Neural progenitor cell (in vitro differentiated cells): ENCODE data around the gene UBE3D. TPM values are rescaled to one million over a fixed set of nuclear protein-coding genes. Genes with fewer than 3 reads are reported as not detected.
A peak's percentile ranks its signal among the peaks of the same experiment; 100 is the strongest.

ENCODE experiments used
- DNase-seq: peaks from one replicate; pipeline ENCODE4 v3.0.0-alpha.2; 2016; ENCODE audit warnings: low spot score
- H2AFZ ChIP-seq: fragments of 200-600 bp; sonication (generic); replicated peaks from 2 replicates; pipeline ENCODE4 v1.6.1; 2016; ENCODE audit warnings: antibody characterized with exemption
- H3F3A ChIP-seq: fragments of 200-600 bp; sonication (generic); 2 replicates; pipeline ENCODE4 v1.6.1; 2016; ENCODE audit warnings: antibody characterized with exemption, low read depth
- H3K27ac ChIP-seq: fragments of 200-600 bp; sonication (generic); 2 replicates; pipeline ENCODE4 v1.5.1; 2016; ENCODE audit warnings: mild to moderate bottlenecking
- H3K27me3 ChIP-seq: fragments of 200-600 bp; sonication (generic); 2 replicates; pipeline ENCODE4 v1.6.1; 2016; ENCODE audit warnings: mild to moderate bottlenecking, moderate library complexity
- H3K36me3 ChIP-seq: fragments of 200-600 bp; sonication (generic); 2 replicates; pipeline ENCODE4 v1.5.1; 2016
- H3K4me1 ChIP-seq: fragments of 200-600 bp; sonication (generic); 2 replicates; pipeline ENCODE4 v1.6.1; 2016; ENCODE audit warnings: mixed run types
- H3K4me2 ChIP-seq: fragments of 200-600 bp; sonication (generic); 2 replicates; pipeline ENCODE4 v1.6.1; 2016
- H3K4me3 ChIP-seq: fragments of 200-600 bp; sonication (generic); 2 replicates; pipeline ENCODE4 v1.5.1; 2016
- H3K79me2 ChIP-seq: fragments of 200-600 bp; sonication (generic); 2 replicates; pipeline ENCODE4 v1.6.1; 2016; ENCODE audit warnings: low read depth
- H3K9ac ChIP-seq: fragments of 200-600 bp; sonication (generic); 2 replicates; pipeline ENCODE4 v1.6.1; 2016
- H3K9me3 ChIP-seq: fragments of 200-600 bp; sonication (generic); 2 replicates; pipeline ENCODE4 v1.5.1; 2016; ENCODE audit warnings: low read depth
- H4K20me1 ChIP-seq: fragments of 200-600 bp; sonication (generic); 2 replicates; pipeline ENCODE4 v1.6.1; 2016; ENCODE audit warnings: low read depth
- H3K27ac Mint-ChIP-seq: 3 replicates; pipeline ENCODE4 v1.8.0; 2021; ENCODE audit warnings: mixed read lengths
- H3K27me3 Mint-ChIP-seq: 2 replicates; pipeline ENCODE4 v1.8.0; 2022; ENCODE audit warnings: low read depth, mild to moderate bottlenecking, inconsistent platforms, moderate library complexity, mixed read lengths; ENCODE audit not compliant: insufficient read depth
- H3K36me3 Mint-ChIP-seq: 3 replicates; pipeline ENCODE4 v1.8.0; 2021; ENCODE audit warnings: mixed read lengths
- H3K4me1 Mint-ChIP-seq: 3 replicates; pipeline ENCODE4 v1.8.0; 2021; ENCODE audit warnings: mixed read lengths
- H3K4me3 Mint-ChIP-seq: 3 replicates; pipeline ENCODE4 v1.8.0; 2021; ENCODE audit warnings: mild to moderate bottlenecking, moderate library complexity, mixed read lengths
- H3K9me3 Mint-ChIP-seq: 3 replicates; pipeline ENCODE4 v1.8.0; 2020; ENCODE audit warnings: mixed read lengths
- CTCF ChIP-seq: fragments of 200-600 bp; sonication (generic); IDR thresholded peaks from 2 replicates; pipeline ENCODE4 v1.5.1; 2017; ENCODE audit warnings: antibody characterized with exemption, mild to moderate bottlenecking
- EZH2 ChIP-seq: fragments of 200-600 bp; sonication (generic); IDR thresholded peaks from 2 replicates; pipeline ENCODE4 v1.6.1; 2017; ENCODE audit warnings: antibody characterized with exemption, mild to moderate bottlenecking, moderate library complexity
- EZH2phosphoT487 ChIP-seq: fragments of 200-600 bp; sonication (generic); IDR thresholded peaks from 2 replicates; pipeline ENCODE4 v1.6.1; 2017; ENCODE audit warnings: antibody characterized with exemption
- total RNA-seq: library from RNA; depleted of rRNA; stranded (reverse); fragments of >200 nt; gene quantifications from 2 replicates; pipeline ENCODE4 v1.2.3, GENCODE V29; 2015; ENCODE audit warnings: low replicate concordance

UBE3D gene
- total RNA-seq, 1 donor from 2014 or later, result 86.3 TPM

GRCh38 chr6:83061190-83061589 lies 4.5 kb downstream of the UBE3D start:
- no peaks in the 10 kb centered on the region for H3K27me3 ChIP-seq
- no peaks in the 10 kb centered on the region for H3K9me3 ChIP-seq
- H3K4me1 ChIP-seq, result peaks cover 22% of the 10 kb centered on the region
- no peak overlapping the region for H3K4me3 ChIP-seq
- H3K36me3 ChIP-seq, result peaks cover 18% of the 10 kb centered on the region
- H3K4me2 ChIP-seq, result no peak overlapping the region
- peaks cover 93% of the 10 kb centered on the region for H3K79me2 ChIP-seq
- TF ChIP-seq CTCF, result no peak
- no peak for TF ChIP-seq EZH2
- TF ChIP-seq EZH2phosphoT487, result no peak
- H3K27me3 Mint-ChIP-seq, result no peaks in the 10 kb centered on the region
- no peak overlapping the region for H3K27ac Mint-ChIP-seq
- H4K20me1 ChIP-seq, result peaks cover 10% of the 10 kb centered on the region
- H3K4me3 Mint-ChIP-seq, result no peak overlapping the region
- no peaks in the 10 kb centered on the region for H3K9me3 Mint-ChIP-seq
- no peak for DNase-seq
- peaks cover 25% of the 10 kb centered on the region for H3F3A ChIP-seq
- peaks cover 34% of the 10 kb centered on the region for H3K4me1 Mint-ChIP-seq
- no peak overlapping the region for H2AFZ ChIP-seq
- H3K36me3 Mint-ChIP-seq, result peaks cover 39% of the 10 kb centered on the region
- H3K9ac ChIP-seq, result no peak overlapping the region
- H3K27ac ChIP-seq, result no peak overlapping the region

GRCh38 chr6:83057705-83058321 lies 7.8 kb downstream of the UBE3D start:
- Histone ChIP-seq H3K4me2 (no peak overlapping the region), H3K27ac (no peak overlapping the region), H3K4me1 (peaks cover 25% of the 10 kb centered on the region), H3K79me2 (peaks cover 97% of the 10 kb centered on the region), H4K20me1 (peaks cover 10% of the 10 kb centered on the region), H3K4me3 (no peak overlapping the region), H2AFZ (no peak overlapping the region), H3K9me3 (no peaks in the 10 kb centered on the region), H3F3A (peaks cover 19% of the 10 kb centered on the region), H3K36me3 (peaks cover 30% of the 10 kb centered on the region), H3K9ac (no peak overlapping the region), H3K27me3 (no peaks in the 10 kb centered on the region)
- no peaks in the 10 kb centered on the region for H3K9me3 Mint-ChIP-seq
- H3K36me3 Mint-ChIP-seq, result peaks cover 51% of the 10 kb centered on the region
- peaks cover 2% of the 10 kb centered on the region for H3K27me3 Mint-ChIP-seq
- H3K27ac Mint-ChIP-seq, result no peak overlapping the region
- H3K4me1 Mint-ChIP-seq, result peaks cover 43% of the 10 kb centered on the region
- no peak overlapping the region for H3K4me3 Mint-ChIP-seq
- TF ChIP-seq CTCF (peak; percentile 91), EZH2phosphoT487 (no peak), EZH2 (no peak)
- DNase-seq, result peak; percentile 70

- Mint-ChIP-seq H3K27me3 (peaks cover 2% of the 10 kb centered on the region), H3K27ac (peak overlapping the region; percentile 54), H3K9me3 (no peaks in the 10 kb centered on the region), H3K36me3 (peaks cover 58% of the 10 kb centered on the region), H3K4me3 (no peak overlapping the region), H3K4me1 (peaks cover 40% of the 10 kb centered on the region)
- TF ChIP-seq EZH2phosphoT487, result no peak
- TF ChIP-seq CTCF, result peak; percentile 98
- Histone ChIP-seq H3F3A (peaks cover 19% of the 10 kb centered on the region), H3K4me2 (no peak overlapping the region), H4K20me1 (peaks cover 5% of the 10 kb centered on the region), H3K4me1 (peaks cover 17% of the 10 kb centered on the region), H3K36me3 (peaks cover 27% of the 10 kb centered on the region), H2AFZ (no peak overlapping the region), H3K79me2 (peaks cover 97% of the 10 kb centered on the region), H3K9me3 (no peaks in the 10 kb centered on the region), H3K27ac (no peak overlapping the region), H3K27me3 (no peaks in the 10 kb centered on the region), H3K9ac (no peak overlapping the region), H3K4me3 (no peak overlapping the region)
- DNase-seq, result peak; percentile 73
Measured at GRCh38 chr6:83055366-83055964, 10.2 kb downstream of the UBE3D start.
